Keratinocyte (primary cell): Measurements from ENCODE around the gene MMP2.

Experiments
- CTCF ChIP-seq, 3 experiments: IDR thresholded peaks in 1 of 3; conservative IDR thresholded peaks in 1 of 3; optimal IDR thresholded peaks in 1 of 3; 2 replicates in 2 of 3; 3 replicates in 1 of 3; pipeline versions ENCODE3 to v1.5.1; 2011; ENCODE audit warnings: low read length in 3 of 3, mild to moderate bottlenecking in 3 of 3, moderate library complexity in 2 of 3, control low read depth in 1 of 3, inconsistent platforms in 1 of 3; ENCODE audit not compliant: insufficient read depth in 2 of 3; ENCODE audit errors: extremely low read depth in 1 of 3
- EZH2 ChIP-seq: IDR thresholded peaks from one replicate; pipeline ENCODE4 v1.6.1; 2012; ENCODE audit warnings: inconsistent platforms, mild to moderate bottlenecking, low read length, moderate library complexity

GRCh38 chr16:55506708-55507107 is 27.7 kb downstream of the MMP2 start:
- TF ChIP-seq CTCF (optimal IDR thresholded peaks at IDR 0.05 in 1 of 3, IDR thresholded peaks at IDR 0.05 in 1 of 3, conservative IDR thresholded peaks at IDR 0.05 in 1 of 3; ENCODE audit: extremely low read depth in 1 of 3, insufficient read depth in 2 of 3, low read length in 3 of 3) (no peak), EZH2 (no peak)
